IMR-90 (cell line): Measurements from ENCODE around the gene SPATS2L. TPM values are rescaled to one million over a fixed set of nuclear protein-coding genes. Genes with fewer than 3 reads are reported as not detected.

ENCODE experiments used
- ATAC-seq: fragments of 200-7000 bp; cut with Tn5 transposase; 2 replicates; pipeline ENCODE4 v1.9.1; 2020; ENCODE audit warnings: low read depth, mild to moderate bottlenecking, moderate library complexity
- BruUV-seq: library from RNA; stranded (reverse); fragments of 400-500 nt; replicated peaks from 2 replicates; lab custom pipeline; 2021; lab: Mats Ljungman, UMichigan
- CTCF ChIA-PET: fragments of 300-600 bp; formaldehyde crosslinking; extraction: SDS; loops from one replicate; lab custom pipeline; 2021; ENCODE audit warnings: antibody characterized with exemption; lab: Yijun Ruan, JAX
- POLR2A ChIA-PET: fragments of 300-600 bp; sonication (Branson Sonifier 250); formaldehyde crosslinking; loops from one replicate; lab custom pipeline; 2022; ENCODE audit warnings: antibody characterized with exemption; ENCODE audit not compliant: unreplicated experiment; lab: Charles Lee
- DNase-seq: peaks from one replicate; pipeline ENCODE4 v3.0.0; 2013
- H2AFZ ChIP-seq: replicated peaks from 2 replicates; pipeline ENCODE3; 2013; ENCODE audit warnings: low read length, mild to moderate bottlenecking; ENCODE audit not compliant: poor library complexity
- H2AK5ac ChIP-seq: 2 replicates; pipeline ENCODE4 v1.6.1; 2013; ENCODE audit warnings: low read depth, low read length, inconsistent platforms
- H2AK9ac ChIP-seq: replicated peaks from 2 replicates; pipeline ENCODE3; 2013; ENCODE audit warnings: mild to moderate bottlenecking, low read depth, low read length, moderate library complexity; ENCODE audit not compliant: poor library complexity
- H2BK120ac ChIP-seq: 2 replicates; pipeline ENCODE4 v1.6.1; 2013; ENCODE audit warnings: low read depth, low read length, inconsistent platforms
- H2BK15ac ChIP-seq: 3 replicates; pipeline ENCODE4 v1.6.1; 2013; ENCODE audit warnings: low read depth, low read length, inconsistent platforms
- H2BK20ac ChIP-seq: 2 replicates; pipeline ENCODE4 v1.6.1; 2013; ENCODE audit warnings: low read depth, mild to moderate bottlenecking, inconsistent platforms, low read length, moderate library complexity
- H2BK5ac ChIP-seq: 2 replicates; pipeline ENCODE4 v1.6.1; 2013; ENCODE audit warnings: mild to moderate bottlenecking, low read depth, low read length, inconsistent platforms; ENCODE audit not compliant: poor library complexity, severe bottlenecking
- H3K14ac ChIP-seq: replicated peaks from 2 replicates; pipeline ENCODE4 v1.6.1; 2013; ENCODE audit warnings: low read depth, low read length, inconsistent platforms
- H3K18ac ChIP-seq: 2 replicates; pipeline ENCODE4 v1.6.1; 2013; ENCODE audit warnings: low read depth, low read length, control low read depth
- H3K23ac ChIP-seq: 2 replicates; pipeline ENCODE4 v1.6.1; 2013; ENCODE audit warnings: low read depth, low read length, inconsistent platforms
- H3K27ac ChIP-seq: 2 replicates; pipeline ENCODE4 v1.5.1; 2013; ENCODE audit warnings: mild to moderate bottlenecking, control low read depth, low read length; ENCODE audit not compliant: insufficient read depth
- H3K27me3 ChIP-seq: 2 replicates; pipeline ENCODE4 v1.6.1; 2013; ENCODE audit warnings: low read length; ENCODE audit not compliant: control insufficient read depth, insufficient read depth
- H3K36me3 ChIP-seq: 2 replicates; pipeline ENCODE4 v1.6.1; 2013; ENCODE audit warnings: low read length, mixed read lengths; ENCODE audit not compliant: control insufficient read depth, insufficient read depth
- H3K4ac ChIP-seq: 2 replicates; pipeline ENCODE4 v1.6.1; 2013; ENCODE audit warnings: low read depth, low read length, inconsistent platforms
- H3K4me1 ChIP-seq: 2 replicates; pipeline ENCODE4 v1.6.1; 2013; ENCODE audit warnings: low read length, mixed read lengths; ENCODE audit not compliant: control insufficient read depth, insufficient read depth
- H3K4me2 ChIP-seq: 2 replicates; pipeline ENCODE4 v1.6.1; 2013; ENCODE audit warnings: low read depth, mild to moderate bottlenecking, control low read depth, low read length, moderate library complexity
- H3K4me3 ChIP-seq: 2 replicates; pipeline ENCODE4 v1.5.1; 2013; ENCODE audit warnings: low read depth, mild to moderate bottlenecking, control low read depth, low read length, moderate library complexity; ENCODE audit not compliant: insufficient read depth
- H3K56ac ChIP-seq: 2 replicates; pipeline ENCODE4 v1.6.1; 2013; ENCODE audit warnings: low read length, inconsistent platforms; ENCODE audit not compliant: insufficient read depth; ENCODE audit errors: extremely low read depth
- H3K79me1 ChIP-seq, 2 experiments: 2 replicates each; pipeline ENCODE4 v1.6.1; 2013; ENCODE audit warnings: low read length in 2 of 2, inconsistent platforms in 1 of 2, low read depth in 1 of 2
- H3K9ac ChIP-seq: 2 replicates; pipeline ENCODE4 v1.6.1; 2013; ENCODE audit warnings: low read depth, low read length, control low read depth
- H3K9me1 ChIP-seq: 2 replicates; pipeline ENCODE4 v1.6.1; 2013; ENCODE audit warnings: low read length, inconsistent platforms; ENCODE audit not compliant: insufficient read depth
- H3K9me3 ChIP-seq: 2 replicates; pipeline ENCODE4 v1.6.1; 2013; ENCODE audit warnings: low read length; ENCODE audit not compliant: control insufficient read depth, insufficient read depth
- H4K20me1 ChIP-seq: 2 replicates; pipeline ENCODE4 v1.6.1; 2013; ENCODE audit warnings: low read length, inconsistent platforms; ENCODE audit not compliant: insufficient read depth
- H4K5ac ChIP-seq: 2 replicates; pipeline ENCODE4 v1.6.1; 2013; ENCODE audit warnings: mild to moderate bottlenecking, low read depth, low read length, control low read depth
- H4K8ac ChIP-seq, 2 experiments: 2 replicates each; pipeline ENCODE4 v1.6.1; 2013; ENCODE audit warnings: low read depth in 2 of 2, low read length in 2 of 2, control low read depth in 1 of 2, inconsistent platforms in 1 of 2
- H4K91ac ChIP-seq: 2 replicates; pipeline ENCODE4 v1.6.1; 2013; ENCODE audit warnings: low read depth, low read length, inconsistent platforms; ENCODE audit not compliant: insufficient read depth
- CEBPB ChIP-seq: IDR thresholded peaks from 2 replicates; pipeline ENCODE4 v1.6.1; 2012; ENCODE audit warnings: low read depth, low read length, improper control_type of control experiment
- RCOR1 ChIP-seq: IDR thresholded peaks from 2 replicates; pipeline ENCODE4 v1.6.1; 2012; ENCODE audit warnings: mild to moderate bottlenecking, low read length, improper control_type of control experiment; ENCODE audit not compliant: insufficient replicate concordance
- whole genome bisulfite sequencing, 2 experiments: methylation state at CpG; one replicate each; pipeline versions ENCODE4 v1.1.5 to v1.1.7; 2013; ENCODE audit warnings: missing lambda C conversion rate in 2 of 2; ENCODE audit not compliant: insufficient read length in 1 of 2; ENCODE audit errors: extremely low coverage in 2 of 2; 5-methylcytosine and 5-hydroxymethylcytosine counted together
- dilution Hi-C: fragments of 300-500 bp; cut with HindIII; formaldehyde crosslinking; loops from one replicate; pipeline ENCODE4 v1.14.3; 2018; ENCODE audit warnings: low sequenced_read_pairs; ENCODE audit not compliant: unreplicated experiment
- in situ Hi-C: fragments of 300-500 bp; cut with MboI; formaldehyde crosslinking; loops from 3 replicates; pipeline ENCODE4 v1.14.3; 2019; ENCODE audit warnings: low sequenced_read_pairs, inconsistent platforms, mixed read lengths
- intact Hi-C: fragments of 100-400 bp; cut with micrococcal nuclease; formaldehyde crosslinking; loops from 2 replicates; pipeline ENCODE4 v1.10.0; 2022
- polyA plus RNA-seq, 3 experiments: library from polyadenylated mRNA; depleted of rRNA; stranded (reverse); fragments of >200 nt; gene quantifications; 2 replicates each; pipeline ENCODE4 v1.2.3, GENCODE V29; 2012; ENCODE audit warnings: low replicate concordance in 1 of 3
- total RNA-seq: library from RNA; depleted of rRNA; stranded (reverse); fragments of >200 nt; gene quantifications from 2 replicates; pipeline ENCODE4 v1.2.3, GENCODE V29; 2012

Gene SPATS2L
- total and polyA plus RNA-seq, 2 of the 4 experiments (the other 2 are of a cell fraction), result 118 to 155 TPM

- Histone ChIP-seq H4K20me1 (peaks cover 81% of the 10 kb centered on the region), H2BK20ac (no peak overlapping the region), H2AK5ac (no peak overlapping the region), H3K4me2 (peak overlapping the region; percentile 31; the same call in 1 of the 2 replicates), H4K91ac (no peak overlapping the region), H4K5ac (no peak overlapping the region), H3K4me3 (no peak overlapping the region), H4K8ac (no peak overlapping the region), H2BK5ac (peak overlapping the region; percentile 83), H3K9me3 (no peaks in the 10 kb centered on the region), H3K23ac (0 out of 2 replicates have a peak overlapping the region, but pooled peaks have one; percentile 22), H3K36me3 (peaks cover 6% of the 10 kb centered on the region), H3K9ac (no peak overlapping the region; the same call in 1 of the 2 replicates), H3K14ac (0 out of 2 replicates have a peak overlapping the region, but pooled peaks have one; percentile 33), H3K27me3 (no peaks in the 10 kb centered on the region), H2AK9ac (no peak overlapping the region), H3K4ac (no peak overlapping the region; the same call in 1 of the 2 replicates), H2BK15ac (no peak overlapping the region), H3K4me1 (peaks cover 27% of the 10 kb centered on the region), H2AFZ (no peak overlapping the region), H3K18ac (peak overlapping the region; percentile 83; the same call in 1 of the 2 replicates), H3K27ac (no peak overlapping the region), H3K79me1 (peaks cover 14 to 56% of the 10 kb centered on the region in 2 experiments), H3K9me1 (peaks cover 22% of the 10 kb centered on the region), H3K56ac (no peak overlapping the region), H2BK120ac (peak overlapping the region; percentile 62)
- in situ Hi-C loops, result no loop called here
- dilution Hi-C loops, result no loop called here
- no TSS peak for BruUV-seq
- DNase-seq, result peak; percentile 83
- TF ChIP-seq RCOR1, result no peak
- peak; percentile 95 for TF ChIP-seq CEBPB
- WGBS, 2 experiments, result 17% methylated on average over 1 of the region's 4 CpGs; no CpG with 5 or more reads in 1 of the 2 experiments
- CTCF ChIA-PET, result interaction anchor here (1.2 to 1.6 kb wide), 2 partner anchors 18 to 53 kb away, joined by 3 read pairs; no protein-coding TSS in a partner anchor
- ATAC-seq, result peak; percentile 61
- intact Hi-C loops, result no loop called here
- POLR2A ChIA-PET, result no interaction called here
Measured at GRCh38 chr2:200319548-200320337, 13.2 kb downstream of the SPATS2L start.
